BJ (cell line): ENCODE measurements around the gene CORO6. TPM values are rescaled to one million over a fixed set of nuclear protein-coding genes. Genes with fewer than 3 reads are reported as not detected.

Source experiments
- CTCF ChIA-PET: fragments of 350-600 bp; formaldehyde crosslinking; extraction: SDS; loops from one replicate; lab custom pipeline; 2021; ENCODE audit warnings: antibody characterized with exemption, inconsistent platforms; lab: Yijun Ruan, JAX
- POLR2A ChIA-PET: fragments of 300-600 bp; sonication (Branson Sonifier 250); formaldehyde crosslinking; extraction: SDS; loops from one replicate; lab custom pipeline; 2021; ENCODE audit warnings: antibody characterized with exemption; lab: Charles Lee
- DNase-seq: peaks from one replicate; pipeline ENCODE4 v3.0.0-alpha.2; 2011; ENCODE audit warnings: low read depth
- H3K27me3 ChIP-seq: 2 replicates; pipeline ENCODE4 v1.6.0; 2011; ENCODE audit warnings: low read length; ENCODE audit not compliant: control insufficient read depth, insufficient read depth
- H3K36me3 ChIP-seq: 2 replicates; pipeline ENCODE4 v1.5.1; 2011; ENCODE audit warnings: low read length; ENCODE audit not compliant: control insufficient read depth, insufficient read depth
- H3K4me3 ChIP-seq: 2 replicates; pipeline ENCODE4 v1.5.1; 2011; ENCODE audit warnings: low read depth, mild to moderate bottlenecking, control low read depth, low read length
- CTCF ChIP-seq: IDR thresholded peaks from 2 replicates; pipeline ENCODE4 v1.5.1; 2011; ENCODE audit warnings: low read depth, mild to moderate bottlenecking, control low read depth, inconsistent platforms, low read length, moderate library complexity; ENCODE audit not compliant: insufficient read depth
- polyA plus RNA-seq: library from polyadenylated mRNA; depleted of rRNA; stranded (reverse); fragments of >200 nt; gene quantifications from 2 replicates; pipeline ENCODE4 v1.2.3, GENCODE V29; 2011

CORO6 gene
- polyA plus RNA-seq, 1 experiment = 19.3 TPM

GRCh38 chr17:29578626-29579485 lies 43.9 kb downstream of the CORO6 start:
- Histone ChIP-seq H3K4me3 (no peak overlapping the region), H3K27me3 (no peaks in the 10 kb centered on the region), H3K36me3 (peaks cover 40% of the 10 kb centered on the region)
- DNase-seq = no peak
- ChIA-PET CTCF (interaction anchor here (1.0 to 5.6 kb wide), 7 partner anchors 8 to 345 kb away, joined by 3 to 61 read pairs (median 4); partner anchors contain the start of gene ANKRD13B), POLR2A (no interaction called here)
- no peak for TF ChIP-seq CTCF

GRCh38 chr17:29577385-29578211 lies 45.1 kb downstream of the CORO6 start:
- TF ChIP-seq CTCF = no peak
- Histone ChIP-seq H3K36me3 (peaks cover 36% of the 10 kb centered on the region), H3K4me3 (no peak overlapping the region), H3K27me3 (no peaks in the 10 kb centered on the region)
- ChIA-PET POLR2A (no interaction called here), CTCF (interaction anchor here (0.5 to 6.7 kb wide), 4 partner anchors 9 to 377 kb away, joined by 3 to 59 read pairs (median 4); no protein-coding TSS in a partner anchor)
- DNase-seq = no peak

GRCh38 chr17:29577001-29577370 lies 45.7 kb downstream of the CORO6 start:
- Histone ChIP-seq H3K27me3 (no peaks in the 10 kb centered on the region), H3K4me3 (no peak overlapping the region), H3K36me3 (peaks cover 32% of the 10 kb centered on the region)
- DNase-seq = no peak
- ChIA-PET CTCF (interaction anchor here (0.5 to 6.7 kb wide), 3 partner anchors 14 to 378 kb away, joined by 5 to 59 read pairs (median 26); no protein-coding TSS in a partner anchor), POLR2A (no interaction called here)
- no peak for TF ChIP-seq CTCF

- H3K4me3 ChIP-seq = no peak overlapping the region
- no peak for TF ChIP-seq CTCF
- ChIA-PET POLR2A (no interaction called here), CTCF (interaction anchor here (0.5 to 6.7 kb wide), 5 partner anchors 8 to 379 kb away, joined by 3 to 59 read pairs (median 5); no protein-coding TSS in a partner anchor)
- no peaks in the 10 kb centered on the region for H3K27me3 ChIP-seq
- H3K36me3 ChIP-seq = peaks cover 29% of the 10 kb centered on the region
- no peak for DNase-seq
Measured at GRCh38 chr17:29576214-29577000, 46.3 kb downstream of the CORO6 start.
